HG03460 (cell line): ENCODE results near the gene NPAT.
"Not testable (repeated sequence)": the region's sequence is repeated elsewhere in the genome, so short reads cannot be mapped to it uniquely, and the experiment has no call there.

Source experiments
- ATAC-seq: cut with Tn5 transposase; IDR thresholded peaks from one replicate; pipeline ENCODE4 v1.9.1; 2021; ENCODE audit not compliant: unreplicated experiment

The NPAT gene

DNA sequence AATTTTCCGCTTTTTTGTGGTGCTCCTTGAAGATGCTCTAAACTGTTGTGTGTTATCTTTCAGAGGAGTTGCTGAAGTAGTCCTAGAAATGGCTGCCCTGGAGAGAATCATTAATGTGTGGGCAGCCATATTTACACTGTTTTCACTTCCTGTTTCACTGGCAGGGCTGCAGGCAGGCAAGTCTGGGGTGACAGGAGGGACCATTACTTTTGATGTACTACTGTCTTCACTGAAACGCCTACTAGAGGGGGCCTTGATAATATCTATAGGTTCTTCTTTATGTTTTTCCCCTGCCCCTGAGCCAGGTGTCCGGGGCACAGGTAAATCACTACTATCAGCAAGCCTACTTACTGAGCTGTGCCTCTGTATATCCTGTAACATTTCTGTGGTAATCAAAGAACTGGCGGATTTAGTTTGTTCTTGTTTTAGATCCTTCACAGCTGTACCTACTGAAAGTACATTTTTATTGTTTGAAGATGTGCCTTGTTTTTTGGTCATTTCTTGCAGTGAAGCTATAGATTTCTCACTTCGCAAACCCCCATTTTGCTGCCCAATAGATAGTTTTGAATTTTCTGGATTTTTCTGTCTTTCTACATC is 61.4 kb downstream of the NPAT start:
- peak; percentile 99 for ATAC-seq

DNA sequence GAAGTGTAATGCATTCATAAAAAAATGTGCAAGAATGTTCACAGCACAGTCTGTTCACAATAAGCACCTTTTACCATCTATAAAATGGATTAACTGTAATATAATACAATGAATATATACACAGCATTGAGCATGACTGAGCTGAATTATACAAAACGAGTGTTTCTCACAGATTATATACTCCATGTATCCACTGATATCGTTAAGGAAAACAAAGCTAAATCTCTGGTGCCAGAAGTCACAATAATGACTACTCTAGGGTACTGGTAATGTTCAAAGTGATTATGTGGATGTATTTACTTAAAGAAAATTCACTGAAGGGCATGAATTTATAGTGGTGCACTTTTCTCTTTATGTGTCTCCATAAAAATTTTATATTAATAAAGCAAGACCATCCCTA is 67.8 kb downstream of the NPAT start:
- no peak for ATAC-seq

DNA sequence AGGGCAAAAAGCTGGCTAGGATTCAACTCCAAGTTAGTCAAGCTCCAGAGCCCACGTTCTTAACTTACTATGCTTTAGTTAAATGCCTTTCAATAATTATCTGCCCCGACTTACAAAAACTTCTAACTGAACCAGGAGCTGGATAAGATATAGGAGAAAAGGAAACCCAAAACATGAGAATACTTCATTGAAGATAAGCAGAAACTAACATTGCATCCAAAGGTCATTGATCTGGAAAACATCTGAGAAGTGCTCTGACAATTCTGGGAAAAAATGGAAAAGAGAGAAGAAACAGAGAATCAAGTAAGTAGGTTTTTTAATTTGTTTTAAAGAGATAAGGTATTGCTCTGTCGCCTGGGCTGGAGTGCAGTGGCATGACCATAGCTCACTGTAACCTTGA is 73.9 kb downstream of the NPAT start:
- no peak for ATAC-seq

DNA sequence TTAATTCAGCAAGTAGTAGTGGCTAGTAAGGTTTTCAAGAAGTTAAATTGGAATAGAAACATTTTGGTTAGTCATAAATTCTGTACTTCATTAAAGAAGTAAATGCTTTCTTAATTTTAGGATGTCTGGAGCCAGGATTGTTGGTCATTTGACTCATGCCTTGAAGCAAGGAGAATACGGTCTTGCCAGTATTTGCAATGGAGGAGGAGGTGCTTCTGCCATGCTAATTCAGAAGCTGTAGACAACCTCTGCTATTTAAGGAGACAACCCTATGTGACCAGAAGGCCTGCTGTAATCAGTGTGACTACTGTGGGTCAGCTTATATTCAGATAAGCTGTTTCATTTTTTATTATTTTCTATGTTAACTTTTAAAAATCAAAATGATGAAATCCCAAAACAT is 75.3 kb downstream of the NPAT start:
- no peak for ATAC-seq

DNA sequence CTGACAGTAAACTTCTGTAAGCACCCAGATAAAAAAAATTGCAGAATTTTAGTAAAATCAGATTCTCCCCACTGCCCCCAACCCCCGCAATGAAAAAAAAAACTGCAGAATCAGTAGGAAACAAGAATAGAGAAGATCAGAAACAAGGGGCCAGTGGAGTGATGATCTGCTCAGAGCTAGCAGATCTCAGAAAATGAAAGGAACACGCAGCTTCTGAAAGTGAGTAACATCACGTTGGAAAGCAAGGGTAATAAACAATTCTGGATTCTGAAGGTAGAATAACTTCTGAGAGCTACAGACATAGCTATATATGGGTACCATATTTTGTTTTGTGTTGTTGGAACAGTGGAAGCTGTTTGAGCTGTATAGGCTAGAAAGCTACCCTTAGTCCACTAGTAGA is 77.8 kb downstream of the NPAT start:
- no peak for ATAC-seq

DNA sequence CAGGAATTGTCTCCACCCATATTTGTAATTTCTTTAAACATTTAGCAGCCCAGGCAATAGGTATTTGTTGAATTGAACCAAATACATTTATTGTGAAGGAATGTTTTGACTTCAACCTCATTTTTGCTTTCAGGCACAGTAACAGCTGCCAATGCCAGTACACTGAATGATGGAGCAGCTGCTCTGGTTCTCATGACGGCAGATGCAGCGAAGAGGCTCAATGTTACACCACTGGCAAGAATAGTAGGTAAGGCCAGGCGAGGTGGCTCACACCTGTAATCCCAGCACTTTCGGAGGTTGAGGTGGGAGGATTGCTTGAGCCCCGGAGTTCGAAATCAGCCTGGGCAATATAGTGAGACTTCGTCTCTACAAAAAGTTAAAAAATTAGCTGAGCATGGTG is 80.1 kb downstream of the NPAT start:
- no peak for ATAC-seq

DNA sequence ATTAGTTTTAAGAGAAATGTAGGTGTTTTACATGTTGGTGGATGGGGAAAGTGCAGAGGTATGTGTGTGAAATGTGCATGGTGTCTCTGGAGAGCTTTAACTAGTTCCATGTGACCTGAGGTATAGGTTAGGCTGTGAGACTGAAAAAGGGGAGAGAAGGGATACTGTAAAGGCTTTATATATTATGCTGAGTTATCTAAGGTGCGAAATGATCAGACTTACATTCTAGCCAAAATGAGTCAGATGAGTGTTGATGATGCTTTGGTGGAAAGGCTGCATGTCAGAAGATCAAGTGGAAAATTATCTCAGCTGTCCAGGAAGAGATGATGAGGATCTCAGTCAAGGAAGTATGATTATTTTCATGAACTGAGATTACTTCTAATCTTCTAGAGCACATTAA is 85.2 kb downstream of the NPAT start:
- no peak for ATAC-seq

DNA sequence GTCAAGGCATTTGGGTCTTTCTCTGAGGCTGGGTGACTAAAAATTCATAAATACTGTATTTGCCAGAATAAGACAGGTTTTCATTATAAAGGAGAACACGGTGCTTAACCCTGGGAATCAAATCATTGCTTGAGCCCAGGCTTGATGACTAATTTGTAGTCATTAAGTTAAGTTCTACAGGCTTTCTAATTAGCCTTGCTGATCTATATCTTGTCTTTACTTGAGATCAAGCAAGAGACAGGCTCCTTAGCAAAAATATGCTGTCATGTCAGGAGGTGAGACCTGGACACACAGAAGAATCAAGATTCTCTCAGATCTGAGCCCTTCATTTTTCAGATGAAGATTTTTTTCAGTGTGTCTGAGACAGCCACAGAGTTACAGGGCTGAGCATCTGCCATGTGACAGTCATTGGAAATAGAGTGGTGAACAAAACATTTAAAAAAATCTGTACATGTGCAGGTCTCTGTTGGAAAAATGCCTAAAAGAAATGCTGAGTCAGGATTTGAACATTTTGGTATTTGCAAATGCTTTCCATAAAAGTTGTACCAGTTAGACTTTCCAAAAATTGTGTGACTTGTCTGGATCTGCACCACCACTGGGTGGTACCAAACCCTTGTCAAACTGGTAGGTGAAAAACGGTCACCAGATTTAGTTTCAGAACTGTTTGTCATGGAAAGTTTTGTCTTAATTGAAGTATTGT is 86.4 kb downstream of the NPAT start:
- no peak for ATAC-seq

DNA sequence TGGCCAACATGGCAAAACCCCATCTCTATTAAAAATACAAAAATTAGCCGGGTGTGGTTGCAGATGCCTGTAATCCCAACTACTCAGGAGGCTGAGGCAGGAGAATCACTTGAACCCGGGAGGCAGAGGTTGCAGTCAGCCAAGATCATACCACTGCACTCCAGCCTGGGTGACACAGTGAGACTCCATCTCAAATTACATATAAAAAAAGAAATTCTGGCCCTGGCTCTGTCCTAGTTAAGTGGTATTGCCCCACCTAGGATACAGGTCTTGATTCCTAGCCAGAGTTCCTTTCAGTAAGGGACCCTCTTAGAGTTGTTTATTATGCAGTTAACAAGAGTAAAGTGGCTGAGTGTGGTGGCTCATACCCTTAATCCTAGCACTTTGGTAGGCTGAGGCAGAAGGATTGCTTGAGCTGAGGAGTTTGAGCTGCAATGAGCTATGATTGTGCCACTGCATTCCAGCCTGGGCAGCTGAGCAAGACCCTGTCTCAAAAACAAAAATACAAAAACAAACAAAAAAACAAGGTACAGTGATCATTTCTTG is 89.4 kb downstream of the NPAT start:
- not testable (repeated sequence) for ATAC-seq

DNA sequence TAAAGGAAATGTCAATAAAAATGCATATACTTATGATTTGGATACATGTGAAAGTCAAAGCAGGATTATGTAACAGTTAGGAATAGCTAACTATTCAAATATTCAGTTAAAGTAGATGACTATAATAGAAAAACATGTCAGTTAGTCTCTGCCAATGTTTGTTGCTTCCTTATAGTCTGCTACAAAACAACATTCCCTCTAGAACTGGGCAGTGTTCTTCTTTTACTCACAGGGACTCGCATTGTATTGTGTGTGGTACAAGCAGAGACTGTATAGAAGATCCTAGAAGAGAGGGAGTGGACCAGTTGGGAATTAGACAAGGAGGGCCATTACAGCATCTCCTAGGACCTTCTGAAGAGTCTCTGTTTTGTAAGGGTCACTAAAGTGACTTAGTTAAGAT is 90.4 kb downstream of the NPAT start:
- ATAC-seq, result no peak

DNA sequence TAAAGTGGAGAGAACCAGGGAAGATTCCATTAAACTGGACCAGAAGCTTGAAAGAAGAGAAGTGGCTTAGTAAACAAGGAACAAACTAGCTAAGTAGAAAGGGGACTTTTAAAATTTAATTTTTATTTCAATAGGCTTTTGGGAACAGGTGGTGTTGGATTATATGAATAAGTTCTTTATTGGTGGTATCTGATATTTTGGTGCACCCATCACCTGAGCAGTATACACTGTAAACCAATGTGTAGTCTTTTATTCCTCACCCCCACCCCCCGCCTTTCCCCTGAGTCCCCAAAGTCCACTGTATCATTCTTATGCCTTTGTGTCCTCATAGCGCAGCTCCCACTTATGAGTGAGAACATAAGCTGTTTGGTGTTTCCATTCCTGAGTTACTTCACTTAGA is 93.7 kb downstream of the NPAT start:
- no peak for ATAC-seq

DNA sequence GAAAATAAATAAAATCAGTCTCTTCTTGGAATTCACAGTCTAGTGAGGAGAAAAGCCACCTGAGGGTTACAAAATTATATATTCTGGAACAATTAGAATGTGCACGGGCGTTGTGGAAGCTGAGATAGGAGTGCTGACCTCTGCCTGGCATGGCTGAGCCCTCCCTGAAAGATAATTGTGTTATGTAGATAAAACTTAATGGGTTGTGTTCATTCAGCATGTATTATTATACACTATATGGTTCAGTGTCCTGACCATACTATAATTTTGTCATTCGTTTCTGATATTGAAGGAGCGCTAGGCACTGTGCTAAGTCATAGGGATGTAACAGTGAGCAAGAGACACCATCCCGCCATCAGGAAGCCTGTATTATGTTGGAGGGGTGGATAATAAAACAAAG is 97.3 kb downstream of the NPAT start:
- ATAC-seq, result no peak

DNA sequence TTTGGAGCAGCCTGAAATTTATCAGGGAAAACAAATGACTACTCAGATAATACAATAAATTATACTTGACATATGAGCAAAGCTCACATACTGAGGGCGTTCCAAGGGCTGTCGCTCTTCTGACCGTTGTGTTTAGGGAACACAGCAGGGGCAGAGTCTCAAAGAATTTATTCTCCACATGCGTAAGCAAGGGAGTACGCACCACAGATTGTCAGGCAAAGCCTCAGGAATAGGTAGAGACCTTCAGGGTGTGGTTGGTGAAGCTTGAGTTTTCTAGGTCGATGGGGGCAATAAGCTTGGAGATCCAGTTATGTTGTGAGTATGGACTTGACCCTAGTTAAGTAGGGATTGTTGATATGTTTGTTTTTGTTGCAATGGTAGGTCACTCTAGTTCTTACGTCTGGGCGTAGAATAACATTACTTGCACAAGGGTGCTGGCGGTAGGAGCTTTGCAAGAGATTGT is 100.2 kb downstream of the NPAT start:
- no peak for ATAC-seq

DNA sequence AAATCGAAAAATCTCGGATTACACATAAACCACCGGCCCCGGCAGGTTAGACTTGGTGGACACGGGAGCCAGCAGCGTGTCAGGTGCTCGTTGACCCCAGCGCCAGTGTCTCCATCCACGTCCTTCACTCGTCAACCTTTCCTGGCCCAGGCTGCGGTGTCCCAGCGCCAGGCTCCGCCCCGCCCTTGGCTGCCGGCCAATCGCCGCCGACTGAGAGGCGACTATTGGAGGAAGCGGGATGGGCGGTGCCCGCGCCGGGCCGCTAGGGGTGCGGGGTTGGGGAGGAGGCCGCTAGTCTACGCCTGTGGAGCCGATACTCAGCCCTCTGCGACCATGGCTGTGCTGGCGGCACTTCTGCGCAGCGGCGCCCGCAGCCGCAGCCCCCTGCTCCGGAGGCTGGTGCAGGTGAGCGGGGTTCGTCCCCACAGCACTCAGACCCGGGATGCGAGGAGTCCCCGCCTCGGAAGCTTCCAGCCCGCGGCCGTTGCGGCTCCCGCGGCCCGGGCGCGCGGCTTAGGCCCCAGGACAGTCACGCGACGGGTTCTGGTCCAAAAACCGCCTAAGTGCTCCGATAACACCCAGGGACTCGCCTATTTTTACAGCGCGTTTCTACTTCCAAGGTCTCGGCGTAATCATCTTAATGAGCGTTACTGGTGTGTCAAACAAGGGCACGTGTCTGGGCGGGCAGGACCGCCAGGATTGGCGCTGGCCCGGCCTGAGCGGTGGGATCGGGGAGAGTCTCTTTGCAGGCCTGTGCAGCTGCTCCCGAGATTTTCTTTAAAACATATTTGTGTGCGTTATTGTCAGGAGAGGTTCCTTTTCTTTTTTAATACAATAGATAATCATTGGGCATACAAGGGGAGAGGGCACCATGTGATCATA is 100.9 kb downstream of the NPAT start, which contains the start of gene ACAT1:
ACAT1 (plus strand) TSS at position 294 of the 882 bp plus-strand sequence; CDS start at position 334, 40 bp downstream.
- ATAC-seq, result peak; percentile 97

DNA sequence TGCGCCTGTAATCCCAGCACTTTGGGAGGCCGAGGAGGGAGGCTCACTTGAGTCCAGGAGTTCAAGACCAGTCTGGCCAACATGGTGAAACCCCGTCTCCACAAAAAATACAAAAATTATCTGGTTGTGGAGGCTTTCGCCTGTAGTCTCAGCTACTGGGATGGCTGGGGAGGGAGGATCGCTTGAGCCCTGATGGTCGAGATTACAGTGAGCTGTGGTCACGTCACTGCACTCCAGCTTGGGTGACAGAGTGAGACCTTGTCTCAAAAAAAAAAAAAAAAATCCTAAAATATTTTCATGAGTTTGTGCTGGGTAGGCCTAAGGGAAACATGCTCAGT is 101.5 kb downstream of the NPAT start:
- ATAC-seq, result not testable (repeated sequence)

DNA sequence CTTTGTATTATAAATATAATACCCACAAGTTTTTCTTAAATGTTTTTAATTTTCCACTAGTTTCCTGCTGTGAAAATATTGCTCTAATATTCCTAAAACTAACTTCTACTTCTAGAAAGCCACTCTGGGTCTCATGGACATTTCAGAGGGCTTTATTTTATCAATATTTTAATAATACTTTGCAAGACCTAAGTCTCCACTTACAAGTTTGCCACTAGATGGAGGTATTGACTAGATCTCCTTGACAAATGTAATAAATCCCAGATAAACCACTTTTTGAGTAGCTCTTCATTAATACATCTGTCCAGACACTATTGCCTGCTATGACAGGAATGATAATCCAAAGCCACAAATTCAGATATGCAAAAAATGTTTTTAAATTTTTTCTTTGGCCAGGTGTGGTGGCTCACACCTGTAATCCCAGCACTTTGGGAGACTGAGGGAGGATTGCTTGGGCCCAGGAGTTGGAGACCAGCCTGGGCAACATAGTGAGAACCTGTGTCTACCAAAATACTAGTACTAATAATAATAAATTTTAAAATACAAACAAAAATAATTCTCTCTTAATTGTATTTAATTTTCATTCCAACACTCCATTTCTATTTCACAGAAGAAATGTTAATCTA is 104.6 kb downstream of the NPAT start:
- ATAC-seq, result no peak

DNA sequence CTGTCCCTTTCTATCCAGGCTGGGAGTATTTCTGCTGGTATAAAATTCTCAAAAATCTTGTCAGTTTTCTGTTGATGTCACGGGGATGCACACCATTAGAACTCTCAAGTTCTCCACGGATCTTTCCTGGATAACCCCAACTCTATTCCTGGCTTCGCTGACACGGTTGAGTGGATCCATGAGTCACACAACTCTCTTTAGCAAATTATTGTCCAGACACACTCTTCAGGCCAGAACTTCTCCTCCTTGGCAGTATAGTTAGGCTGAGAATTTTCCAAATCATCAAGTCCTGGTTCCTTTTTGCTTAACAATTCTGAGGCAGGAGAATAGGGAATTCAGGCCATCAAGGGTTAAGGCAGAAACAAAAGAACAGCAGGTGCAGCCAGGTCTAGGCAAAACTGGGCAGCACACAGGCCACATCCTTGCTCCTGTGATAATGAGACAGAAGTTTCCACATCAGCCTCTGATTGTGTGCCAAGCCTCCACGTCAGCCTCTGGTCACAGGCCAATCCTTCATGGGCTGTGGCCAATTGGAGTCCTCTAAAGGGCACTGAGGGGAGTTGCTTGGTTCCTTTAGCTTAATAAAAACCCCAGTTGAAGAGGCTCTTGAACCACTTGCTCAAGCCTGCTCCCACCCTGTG is 106.8 kb downstream of the NPAT start:
- no peak for ATAC-seq

DNA sequence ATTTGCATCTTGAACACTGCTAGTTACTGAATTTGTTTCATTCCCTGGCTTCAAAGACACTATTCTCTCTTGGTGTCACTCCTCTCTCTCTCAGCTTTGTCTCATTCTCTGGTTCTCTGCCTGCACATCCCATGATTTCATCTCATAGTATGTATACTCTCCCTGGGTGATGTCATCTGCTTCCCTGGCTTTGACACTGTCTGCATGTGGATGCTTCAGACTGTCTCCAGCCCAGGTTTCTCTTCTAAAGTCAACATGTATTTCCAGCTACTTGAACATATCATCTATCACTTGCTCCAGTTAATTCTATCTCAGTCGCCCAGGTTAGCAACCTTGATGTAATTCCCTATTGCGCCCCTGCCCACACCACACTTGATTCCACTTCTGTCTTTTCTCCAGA is 110.4 kb downstream of the NPAT start:
- no peak for ATAC-seq

DNA sequence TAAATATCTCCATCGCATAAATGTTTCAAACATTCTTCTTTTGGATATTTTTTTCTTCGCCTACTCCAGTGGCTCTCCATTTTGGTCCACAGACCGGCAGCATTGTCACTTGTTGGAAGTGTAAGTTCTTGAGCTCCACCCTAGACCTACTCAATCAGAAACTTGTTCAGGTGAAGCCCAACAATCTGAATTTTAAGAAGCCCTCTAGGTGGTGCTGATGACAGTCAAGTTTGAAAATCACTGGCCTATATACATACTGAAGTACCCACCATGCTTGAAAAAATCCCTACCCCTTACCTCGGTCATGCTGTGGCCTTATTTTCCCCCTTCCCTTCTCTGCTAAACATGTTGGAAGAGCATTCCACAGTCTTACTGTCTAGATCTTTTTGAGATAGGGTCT is 111.3 kb downstream of the NPAT start:
- no peak for ATAC-seq
